GM19468 (cell line): ENCODE measurements around the gene NOS2.
"Not testable (repeated sequence)": the region's sequence is repeated elsewhere in the genome, so short reads cannot be mapped to it uniquely, and the experiment has no call there.

Experiments used
- ATAC-seq: cut with Tn5 transposase; IDR thresholded peaks from one replicate; pipeline ENCODE4 v1.9.1; 2021; ENCODE audit warnings: mild to moderate bottlenecking, moderate library complexity, moderate number of reproducible peaks; ENCODE audit not compliant: unreplicated experiment; ENCODE audit errors: extremely low read depth

Gene NOS2

DNA sequence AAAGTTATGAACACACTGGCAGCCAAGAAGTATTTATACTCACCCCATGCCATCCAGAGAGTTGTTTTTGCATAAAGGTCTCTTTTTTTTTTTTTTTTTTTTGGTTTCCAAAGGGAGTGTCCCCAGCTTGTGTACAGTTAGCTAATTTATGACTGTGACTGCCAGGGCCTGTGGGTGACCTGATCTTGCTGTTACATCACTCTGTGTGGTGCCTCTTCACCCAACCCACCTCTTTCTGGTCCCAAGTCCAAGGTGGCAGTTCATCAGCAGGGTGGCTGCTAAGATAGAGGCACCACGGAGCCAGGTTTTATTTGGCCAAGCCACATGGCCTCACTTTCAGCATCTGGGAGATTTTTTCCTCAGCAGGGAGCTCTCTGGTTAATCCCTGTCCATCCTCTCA, at the start of gene NOS2:
Gene NOS2 (minus strand): TSS at position 8 of the 400 bp plus-strand sequence. CDS start 1,720 bp downstream, outside the sequence.
- ATAC-seq: no peak

DNA sequence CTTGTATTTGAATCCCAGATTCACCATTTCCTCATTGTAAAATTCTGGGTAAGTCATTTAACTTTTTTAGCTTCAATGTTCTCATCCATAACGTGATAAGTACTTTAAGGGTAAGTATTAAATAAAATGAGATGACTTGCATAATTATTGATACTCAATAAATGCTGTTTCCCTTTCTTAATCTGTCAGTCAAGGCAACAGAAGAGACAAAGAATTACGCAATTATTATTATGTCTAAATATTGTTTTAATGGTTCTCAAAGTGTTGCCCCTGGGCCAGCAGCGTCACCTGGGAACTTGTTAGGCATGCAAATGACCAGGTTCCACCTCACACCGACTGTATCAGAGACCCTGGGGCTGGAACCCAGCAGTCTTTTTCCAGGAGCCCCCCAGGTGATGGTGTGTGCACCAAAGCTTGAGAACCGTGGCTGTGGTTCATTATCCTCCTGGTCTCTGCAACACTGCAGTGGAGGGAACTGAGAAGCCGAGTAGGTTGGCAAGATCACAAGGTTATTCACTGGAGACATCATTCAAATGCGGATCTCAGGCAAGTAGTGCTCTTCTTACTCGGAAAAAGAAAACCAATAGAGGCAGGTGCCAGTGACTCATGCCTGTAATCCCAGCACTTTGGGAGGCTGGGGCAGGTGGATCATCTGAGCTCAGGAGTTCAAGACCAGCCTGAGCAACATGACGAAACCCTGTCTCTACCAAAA, 49.3 kb upstream of the NOS2 start:
- ATAC-seq: no peak

GRCh38 chr17:27848931-27849330, 48.6 kb upstream of the NOS2 start:
- ATAC-seq: no peak

DNA sequence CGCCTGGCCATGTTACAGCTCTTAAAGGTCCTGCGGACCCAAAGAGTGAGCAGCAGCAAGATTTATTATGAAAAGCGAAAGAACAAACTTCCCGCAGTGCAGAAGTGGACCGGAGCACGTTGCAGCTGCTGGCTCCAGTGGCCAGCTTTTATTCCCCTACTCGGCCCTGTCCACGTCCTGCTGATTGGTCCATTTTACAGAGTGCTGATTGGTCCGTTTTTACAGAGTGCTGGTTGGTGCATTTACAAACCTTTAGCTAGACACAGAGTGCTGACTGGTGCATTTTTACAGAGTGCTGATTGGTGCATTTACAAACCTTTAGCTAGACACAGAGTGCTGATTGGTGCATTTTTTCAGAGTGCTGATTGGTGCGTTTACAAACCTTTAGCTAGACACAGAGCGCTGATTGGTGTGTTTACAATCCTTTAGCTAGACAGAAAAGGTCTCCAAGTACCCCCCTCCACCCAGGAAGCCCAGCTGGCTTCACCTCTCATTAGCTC, 46.5 kb upstream of the NOS2 start:
- not testable (repeated sequence) for ATAC-seq

- ATAC-seq: no peak
These were observed 45.8 kb upstream of the NOS2 start for GRCh38 chr17:27846042-27846655.

- no peak for ATAC-seq
These were observed 45.1 kb upstream of the NOS2 start for GRCh38 chr17:27845264-27846041.

- ATAC-seq: no peak
These were observed 40.4 kb upstream of the NOS2 start for GRCh38 chr17:27840688-27841087.

- not testable (repeated sequence) for ATAC-seq
These were observed 40.0 kb upstream of the NOS2 start for GRCh38 chr17:27840406-27840678.

- not testable (repeated sequence) for ATAC-seq
These were observed 39.5 kb upstream of the NOS2 start for GRCh38 chr17:27839571-27840405.

DNA sequence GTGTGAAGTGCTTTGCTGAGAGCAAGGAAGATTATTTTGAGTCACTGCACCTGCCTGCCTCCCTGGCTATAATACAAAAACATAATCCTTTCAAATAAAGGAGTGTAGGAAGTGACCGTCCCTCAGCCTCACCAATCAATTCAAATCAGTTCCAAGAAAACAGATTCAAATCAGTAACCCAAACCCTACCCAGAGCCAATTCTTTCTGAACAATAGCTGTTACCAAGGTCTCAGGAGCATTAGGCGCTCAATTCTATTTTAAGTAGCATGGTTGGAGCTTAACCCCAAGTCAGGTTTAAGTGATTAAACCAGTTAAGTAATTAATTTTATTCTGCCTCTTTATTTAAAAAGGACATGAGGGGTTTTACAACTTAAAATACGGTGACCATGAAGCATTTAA, 38.3 kb upstream of the NOS2 start:
- not testable (repeated sequence) for ATAC-seq

- ATAC-seq: not testable (repeated sequence)
These were observed 37.4 kb upstream of the NOS2 start for GRCh38 chr17:27837769-27838168.

GRCh38 chr17:27836651-27837050, 36.3 kb upstream of the NOS2 start:
- ATAC-seq: no peak

DNA sequence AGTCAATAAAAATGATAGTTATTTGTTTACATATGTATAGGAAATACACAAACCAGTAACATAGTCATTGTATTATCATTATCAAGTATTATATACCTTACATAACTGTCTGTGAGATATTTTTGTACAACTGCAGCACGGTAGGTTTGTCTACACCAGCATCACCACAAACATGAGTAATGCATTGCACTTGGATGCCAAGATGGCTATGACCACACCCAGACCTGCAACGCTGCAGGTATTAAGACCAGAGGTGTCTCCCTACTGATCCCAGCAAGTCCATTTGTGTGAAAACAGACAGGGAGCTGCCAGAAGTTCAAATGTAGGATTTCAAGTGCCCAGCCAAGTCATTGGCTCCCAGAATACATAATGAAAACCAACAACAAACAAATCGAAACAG, 34.2 kb upstream of the NOS2 start:
- no peak for ATAC-seq

GRCh38 chr17:27832831-27833230, 32.5 kb upstream of the NOS2 start:
- ATAC-seq: no peak

DNA sequence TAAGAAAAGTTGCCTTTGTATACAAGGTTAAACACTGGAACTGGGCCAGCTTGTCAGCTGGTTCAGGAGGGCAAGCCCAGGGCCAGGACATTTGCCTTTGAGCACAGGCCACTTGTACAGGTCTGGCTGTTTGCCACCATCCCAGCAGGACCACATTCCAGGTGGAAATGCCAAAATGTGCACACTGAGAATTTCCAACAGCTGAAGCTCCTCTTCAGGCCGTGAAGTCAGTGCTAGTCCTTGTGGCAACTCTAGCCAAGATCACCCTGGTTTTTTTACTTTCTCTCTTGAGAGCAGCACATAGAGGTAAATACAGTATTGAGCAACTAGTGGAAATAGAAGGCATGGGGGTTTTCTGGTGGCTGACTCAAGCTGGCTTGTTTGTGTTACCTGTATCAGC, 29.6 kb upstream of the NOS2 start:
- not testable (repeated sequence) for ATAC-seq

GRCh38 chr17:27829143-27829711, 28.9 kb upstream of the NOS2 start:
- ATAC-seq: not testable (repeated sequence)

GRCh38 chr17:27825459-27825858, 25.1 kb upstream of the NOS2 start:
- no peak for ATAC-seq

GRCh38 chr17:27824745-27825144, 24.4 kb upstream of the NOS2 start:
- ATAC-seq: no peak

- ATAC-seq: no peak
These were observed 23.9 kb upstream of the NOS2 start for GRCh38 chr17:27824176-27824715.

DNA sequence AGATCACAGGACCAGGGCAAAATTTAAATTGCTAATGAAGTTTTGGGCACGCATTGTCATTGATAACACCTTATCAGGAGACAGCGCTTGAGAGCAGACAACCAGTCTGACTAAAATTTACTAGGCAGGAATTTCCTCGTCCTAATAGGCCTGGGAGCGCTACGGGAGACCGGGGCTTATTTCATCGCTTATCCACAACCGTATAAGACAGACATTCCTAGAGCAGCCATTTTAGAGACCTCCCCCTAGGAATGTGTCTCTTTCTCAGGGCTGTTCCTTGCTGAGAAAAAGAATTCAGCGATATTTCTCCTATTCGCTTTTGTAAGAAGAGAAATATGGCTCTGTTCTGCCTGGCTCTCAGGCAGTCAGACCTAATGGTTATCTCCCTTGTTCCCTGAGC, 21.8 kb upstream of the NOS2 start:
- not testable (repeated sequence) for ATAC-seq
